K562 (cell line): ENCODE data around the gene CELF4. TPM values are rescaled to one million over a fixed set of nuclear protein-coding genes. Genes with fewer than 3 reads are reported as not detected.

ENCODE experiments used
- CBX5 ChIP-seq: IDR thresholded peaks from 2 replicates; pipeline ENCODE4 v1.6.1; 2014; ENCODE audit warnings: low read depth, borderline replicate concordance
- E2F3 ChIP-seq: fragments of 250-450 bp; sonication (Bioruptor Pico); IDR thresholded peaks from 2 replicates; pipeline ENCODE4 v1.4.0; 2020; ENCODE audit warnings: mild to moderate bottlenecking
- FOXP4 ChIP-seq: sonication (generic); formaldehyde crosslinking; IDR thresholded peaks from 2 replicates; pipeline ENCODE4 v1.8.0; 2022; ENCODE audit warnings: mild to moderate bottlenecking, missing genetic modification reagents, borderline replicate concordance
- NFIC ChIP-seq: fragments of 450-650 bp; IDR thresholded peaks from 2 replicates; pipeline ENCODE4 v1.6.1; 2017; ENCODE audit warnings: mild to moderate bottlenecking, inconsistent platforms
- TGIF2 ChIP-seq: sonication (generic); formaldehyde crosslinking; IDR thresholded peaks from 2 replicates; pipeline ENCODE4 v1.8.1; 2022; ENCODE audit warnings: mild to moderate bottlenecking, missing genetic modification reagents, moderate library complexity
- ZEB2 ChIP-seq: fragments of 450-650 bp; IDR thresholded peaks from 2 replicates; pipeline ENCODE4 v1.6.1; 2016
- ZNF165 ChIP-seq: fragments of 250-450 bp; sonication (Bioruptor Pico); IDR thresholded peaks from 2 replicates; pipeline ENCODE4 v1.4.0; 2020; ENCODE audit warnings: borderline replicate concordance
- ZNF174 ChIP-seq: fragments of 250-450 bp; sonication (Bioruptor Pico); IDR thresholded peaks from 2 replicates; pipeline ENCODE4 v1.4.0; 2020; ENCODE audit warnings: mild to moderate bottlenecking
- polyA plus RNA-seq, 8 experiments: library from polyadenylated mRNA; depleted of rRNA in 4 of 8; stranded (reverse) in 5 of 8; unstranded in 3 of 8; fragments of >200 nt; fragmentation: Nextera tagmentation in 2 of 8; fragmentation: Illumina TruSeq in 1 of 8; extraction: Ambion mirVana in 2 of 8; extraction: Trizol in 1 of 8; gene quantifications; 2 replicates each; pipeline versions ENCODE4 v1.2.1 to v1.2.3, GENCODE V29; 2011 to 2014; ENCODE audit warnings: inconsistent platforms in 1 of 8, missing spikeins in 1 of 8
- total RNA-seq, 7 experiments: library from RNA; depleted of rRNA in 6 of 7; stranded (reverse); fragments of >200 nt in 6 of 7; fragmentation: Illumina TruSeq in 2 of 7; extraction: Trizol in 2 of 7; gene quantifications; 2 replicates each; pipeline versions ENCODE4 v1.2.1 to v1.2.3, GENCODE V29; 2011 to 2021; ENCODE audit warnings: low replicate concordance in 1 of 7
- TF ChIP-seq, protein P1 (sequence below): fragments of 450-650 bp; IDR thresholded peaks from one replicate; pipeline ENCODE4 v1.6.1; 2018; ENCODE audit warnings: mild to moderate bottlenecking, moderate library complexity; ENCODE audit not compliant: partially characterized antibody
- TF ChIP-seq, protein P2 (sequence below): fragments of 450-650 bp; conservative IDR thresholded peaks from 2 replicates; pipeline ENCODE4 v1.6.1; 2016; ENCODE audit warnings: missing genetic modification characterization, low read depth, mild to moderate bottlenecking, control low read depth, missing compliant biosample characterization
- TF ChIP-seq, protein P3 (sequence below): fragments of 250-450 bp; sonication (Bioruptor Pico); IDR thresholded peaks from 2 replicates; pipeline ENCODE4 v1.8.0; 2021; ENCODE audit warnings: mild to moderate bottlenecking, moderate library complexity

CELF4 gene
- total and polyA plus RNA-seq, 9 of the 15 experiments (the other 6 are each of a cell fraction or from before 2014, with no cell fraction given): 0.04 to 0.24 (median 0.07) TPM; not detected in 3

DNA sequence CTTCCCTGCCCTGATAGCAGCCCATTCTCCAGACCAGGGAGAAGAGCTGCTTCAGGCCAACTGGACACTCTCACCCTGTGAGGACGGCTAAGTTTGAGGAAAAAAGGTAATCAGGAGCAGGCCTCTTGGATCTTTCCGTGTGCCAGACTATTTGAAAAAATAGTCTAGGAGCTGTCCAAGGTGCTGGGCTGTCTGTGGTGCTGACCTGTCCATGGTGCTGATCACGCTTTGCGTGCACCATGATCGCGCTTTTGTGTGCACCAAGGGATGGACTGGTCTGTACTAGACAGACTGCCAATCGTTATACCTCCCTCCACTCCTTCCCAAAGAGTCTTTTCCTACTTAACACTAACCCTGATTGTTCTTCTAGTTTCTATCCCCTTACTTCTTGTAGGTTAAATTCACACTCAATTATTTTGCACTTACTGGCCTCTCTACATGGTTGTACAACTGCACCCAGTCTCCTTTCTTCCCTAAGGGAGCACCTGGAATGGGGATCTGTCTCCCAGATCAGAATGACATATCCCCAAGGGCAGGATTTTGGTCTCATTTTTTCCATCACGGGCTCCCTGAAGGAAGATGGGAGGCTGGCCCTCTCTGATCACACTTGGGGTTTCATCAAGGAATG, 295.4 kb downstream of the CELF4 start (continued):
- TF ChIP-seq, protein P1, sequence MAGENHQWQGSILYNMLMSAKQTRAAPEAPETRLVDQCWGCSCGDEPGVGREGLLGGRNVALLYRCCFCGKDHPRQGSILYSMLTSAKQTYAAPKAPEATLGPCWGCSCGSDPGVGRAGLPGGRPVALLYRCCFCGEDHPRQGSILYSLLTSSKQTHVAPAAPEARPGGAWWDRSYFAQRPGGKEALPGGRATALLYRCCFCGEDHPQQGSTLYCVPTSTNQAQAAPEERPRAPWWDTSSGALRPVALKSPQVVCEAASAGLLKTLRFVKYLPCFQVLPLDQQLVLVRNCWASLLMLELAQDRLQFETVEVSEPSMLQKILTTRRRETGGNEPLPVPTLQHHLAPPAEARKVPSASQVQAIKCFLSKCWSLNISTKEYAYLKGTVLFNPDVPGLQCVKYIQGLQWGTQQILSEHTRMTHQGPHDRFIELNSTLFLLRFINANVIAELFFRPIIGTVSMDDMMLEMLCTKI: no peak
- TF ChIP-seq TGIF2 (CRISPR knock-in tag): peak; percentile 99
- TF ChIP-seq FOXP4: peak; percentile 99
- no peak for TF ChIP-seq ZNF174
- TF ChIP-seq, protein P2, sequence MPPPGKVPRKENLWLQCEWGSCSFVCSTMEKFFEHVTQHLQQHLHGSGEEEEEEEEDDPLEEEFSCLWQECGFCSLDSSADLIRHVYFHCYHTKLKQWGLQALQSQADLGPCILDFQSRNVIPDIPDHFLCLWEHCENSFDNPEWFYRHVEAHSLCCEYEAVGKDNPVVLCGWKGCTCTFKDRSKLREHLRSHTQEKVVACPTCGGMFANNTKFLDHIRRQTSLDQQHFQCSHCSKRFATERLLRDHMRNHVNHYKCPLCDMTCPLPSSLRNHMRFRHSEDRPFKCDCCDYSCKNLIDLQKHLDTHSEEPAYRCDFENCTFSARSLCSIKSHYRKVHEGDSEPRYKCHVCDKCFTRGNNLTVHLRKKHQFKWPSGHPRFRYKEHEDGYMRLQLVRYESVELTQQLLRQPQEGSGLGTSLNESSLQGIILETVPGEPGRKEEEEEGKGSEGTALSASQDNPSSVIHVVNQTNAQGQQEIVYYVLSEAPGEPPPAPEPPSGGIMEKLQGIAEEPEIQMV: peak; percentile 81
- TF ChIP-seq CBX5: no peak
- TF ChIP-seq ZNF165 (CRISPR knock-in tag): peak; percentile 74; the same call in 1 of the 2 replicates
- no peak for TF ChIP-seq ZEB2
- TF ChIP-seq, protein P3, sequence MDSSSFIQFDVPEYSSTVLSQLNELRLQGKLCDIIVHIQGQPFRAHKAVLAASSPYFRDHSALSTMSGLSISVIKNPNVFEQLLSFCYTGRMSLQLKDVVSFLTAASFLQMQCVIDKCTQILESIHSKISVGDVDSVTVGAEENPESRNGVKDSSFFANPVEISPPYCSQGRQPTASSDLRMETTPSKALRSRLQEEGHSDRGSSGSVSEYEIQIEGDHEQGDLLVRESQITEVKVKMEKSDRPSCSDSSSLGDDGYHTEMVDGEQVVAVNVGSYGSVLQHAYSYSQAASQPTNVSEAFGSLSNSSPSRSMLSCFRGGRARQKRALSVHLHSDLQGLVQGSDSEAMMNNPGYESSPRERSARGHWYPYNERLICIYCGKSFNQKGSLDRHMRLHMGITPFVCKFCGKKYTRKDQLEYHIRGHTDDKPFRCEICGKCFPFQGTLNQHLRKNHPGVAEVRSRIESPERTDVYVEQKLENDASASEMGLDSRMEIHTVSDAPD (CRISPR knock-in tag): no peak
- TF ChIP-seq NFIC: no peak
- TF ChIP-seq E2F3 (CRISPR knock-in tag): no peak
